ENCODE results near the gene CLDN17.

Gene CLDN17

DNA sequence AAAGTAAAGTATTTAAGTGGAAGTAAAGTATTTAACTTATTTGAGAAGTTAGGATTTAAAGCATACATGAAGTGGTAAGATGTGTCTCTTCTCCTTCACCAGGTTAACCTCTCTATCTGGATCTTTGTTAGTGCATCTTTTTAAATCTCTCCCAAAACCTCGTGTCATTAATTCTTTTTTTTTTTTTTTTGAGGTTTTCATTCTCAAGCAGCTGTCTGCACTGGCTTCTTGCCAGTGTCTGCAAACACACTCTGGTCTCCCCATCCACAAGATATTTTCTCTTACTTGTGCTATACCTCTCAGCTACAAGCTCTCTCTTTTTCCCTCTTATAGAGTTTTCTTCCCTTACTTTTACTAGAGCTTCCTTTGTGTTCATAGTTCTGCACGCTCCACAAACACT lies 49.0 kb downstream of the CLDN17 start:
- DNase-seq (ENCODE audit: low read depth in 2 of 2): no peak

DNA sequence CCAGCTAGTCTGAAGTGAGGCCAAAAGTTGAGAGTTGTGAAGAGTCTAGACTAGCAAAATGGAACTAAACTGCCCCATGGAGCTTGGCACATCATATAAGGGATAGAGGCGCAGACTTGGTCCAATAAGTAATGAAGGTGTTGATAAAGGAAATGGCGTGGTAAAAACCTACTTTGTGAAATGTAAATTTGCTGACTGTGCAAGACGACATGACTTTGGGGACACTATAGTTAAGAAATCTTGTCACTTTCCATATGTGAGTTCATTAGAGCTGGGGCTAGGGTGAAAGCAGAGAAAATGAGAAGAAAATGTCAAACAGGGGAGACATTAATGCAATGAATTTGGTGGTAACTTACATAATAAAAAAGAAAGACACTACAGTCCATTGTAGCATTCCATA lies 50.1 kb downstream of the CLDN17 start:
- no peak for DNase-seq (ENCODE audit: low read depth in 2 of 2)
